ENCODE data around the gene FBXO15.

DNA sequence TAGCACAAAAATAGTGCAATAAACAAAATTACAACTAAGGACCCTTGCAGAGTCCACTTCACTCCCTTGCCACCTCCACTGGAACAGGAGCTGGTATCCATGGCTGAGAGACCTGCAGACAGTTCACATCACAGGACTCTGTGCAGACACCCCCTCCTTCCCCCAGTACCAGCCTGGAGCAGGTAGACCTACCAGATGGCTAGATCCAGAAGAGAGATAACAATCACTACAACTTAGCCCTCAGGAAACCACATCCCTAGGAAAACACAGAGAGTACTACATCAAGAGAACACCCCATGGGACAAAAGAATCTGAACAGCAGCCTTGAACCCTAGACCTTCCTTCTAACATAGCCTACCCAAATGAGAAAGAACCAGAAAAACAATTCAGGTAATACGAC is 49.8 kb downstream of the FBXO15 start:
- no peak for TF ChIP-seq ZNF548 (tag by site-specific recombination; IDR thresholded peaks at IDR 0.05)
- TF ChIP-seq, protein P1, sequence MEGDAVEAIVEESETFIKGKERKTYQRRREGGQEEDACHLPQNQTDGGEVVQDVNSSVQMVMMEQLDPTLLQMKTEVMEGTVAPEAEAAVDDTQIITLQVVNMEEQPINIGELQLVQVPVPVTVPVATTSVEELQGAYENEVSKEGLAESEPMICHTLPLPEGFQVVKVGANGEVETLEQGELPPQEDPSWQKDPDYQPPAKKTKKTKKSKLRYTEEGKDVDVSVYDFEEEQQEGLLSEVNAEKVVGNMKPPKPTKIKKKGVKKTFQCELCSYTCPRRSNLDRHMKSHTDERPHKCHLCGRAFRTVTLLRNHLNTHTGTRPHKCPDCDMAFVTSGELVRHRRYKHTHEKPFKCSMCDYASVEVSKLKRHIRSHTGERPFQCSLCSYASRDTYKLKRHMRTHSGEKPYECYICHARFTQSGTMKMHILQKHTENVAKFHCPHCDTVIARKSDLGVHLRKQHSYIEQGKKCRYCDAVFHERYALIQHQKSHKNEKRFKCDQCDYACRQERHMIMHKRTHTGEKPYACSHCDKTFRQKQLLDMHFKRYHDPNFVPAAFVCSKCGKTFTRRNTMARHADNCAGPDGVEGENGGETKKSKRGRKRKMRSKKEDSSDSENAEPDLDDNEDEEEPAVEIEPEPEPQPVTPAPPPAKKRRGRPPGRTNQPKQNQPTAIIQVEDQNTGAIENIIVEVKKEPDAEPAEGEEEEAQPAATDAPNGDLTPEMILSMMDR (tag by site-specific recombination; IDR thresholded peaks at IDR 0.05): no peak
- TF ChIP-seq, protein P2, sequence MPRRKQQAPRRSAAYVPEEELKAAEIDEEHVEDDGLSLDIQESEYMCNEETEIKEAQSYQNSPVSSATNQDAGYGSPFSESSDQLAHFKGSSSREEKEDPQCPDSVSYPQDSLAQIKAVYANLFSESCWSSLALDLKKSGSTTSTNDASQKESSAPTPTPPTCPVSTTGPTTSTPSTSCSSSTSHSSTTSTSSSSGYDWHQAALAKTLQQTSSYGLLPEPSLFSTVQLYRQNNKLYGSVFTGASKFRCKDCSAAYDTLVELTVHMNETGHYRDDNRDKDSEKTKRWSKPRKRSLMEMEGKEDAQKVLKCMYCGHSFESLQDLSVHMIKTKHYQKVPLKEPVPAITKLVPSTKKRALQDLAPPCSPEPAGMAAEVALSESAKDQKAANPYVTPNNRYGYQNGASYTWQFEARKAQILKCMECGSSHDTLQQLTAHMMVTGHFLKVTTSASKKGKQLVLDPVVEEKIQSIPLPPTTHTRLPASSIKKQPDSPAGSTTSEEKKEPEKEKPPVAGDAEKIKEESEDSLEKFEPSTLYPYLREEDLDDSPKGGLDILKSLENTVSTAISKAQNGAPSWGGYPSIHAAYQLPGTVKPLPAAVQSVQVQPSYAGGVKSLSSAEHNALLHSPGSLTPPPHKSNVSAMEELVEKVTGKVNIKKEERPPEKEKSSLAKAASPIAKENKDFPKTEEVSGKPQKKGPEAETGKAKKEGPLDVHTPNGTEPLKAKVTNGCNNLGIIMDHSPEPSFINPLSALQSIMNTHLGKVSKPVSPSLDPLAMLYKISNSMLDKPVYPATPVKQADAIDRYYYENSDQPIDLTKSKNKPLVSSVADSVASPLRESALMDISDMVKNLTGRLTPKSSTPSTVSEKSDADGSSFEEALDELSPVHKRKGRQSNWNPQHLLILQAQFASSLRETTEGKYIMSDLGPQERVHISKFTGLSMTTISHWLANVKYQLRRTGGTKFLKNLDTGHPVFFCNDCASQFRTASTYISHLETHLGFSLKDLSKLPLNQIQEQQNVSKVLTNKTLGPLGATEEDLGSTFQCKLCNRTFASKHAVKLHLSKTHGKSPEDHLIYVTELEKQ (tag by site-specific recombination; IDR thresholded peaks at IDR 0.05; ENCODE audit: borderline replicate concordance): no peak
- TF ChIP-seq MYNN (tag by site-specific recombination; IDR thresholded peaks at IDR 0.05; ENCODE audit: borderline replicate concordance): no peak
- no peak for TF ChIP-seq ZNF623 (tag by site-specific recombination; IDR thresholded peaks at IDR 0.05)
- TF ChIP-seq ZBTB21 (tag by site-specific recombination; IDR thresholded peaks at IDR 0.05): no peak
- TF ChIP-seq, protein P3, sequence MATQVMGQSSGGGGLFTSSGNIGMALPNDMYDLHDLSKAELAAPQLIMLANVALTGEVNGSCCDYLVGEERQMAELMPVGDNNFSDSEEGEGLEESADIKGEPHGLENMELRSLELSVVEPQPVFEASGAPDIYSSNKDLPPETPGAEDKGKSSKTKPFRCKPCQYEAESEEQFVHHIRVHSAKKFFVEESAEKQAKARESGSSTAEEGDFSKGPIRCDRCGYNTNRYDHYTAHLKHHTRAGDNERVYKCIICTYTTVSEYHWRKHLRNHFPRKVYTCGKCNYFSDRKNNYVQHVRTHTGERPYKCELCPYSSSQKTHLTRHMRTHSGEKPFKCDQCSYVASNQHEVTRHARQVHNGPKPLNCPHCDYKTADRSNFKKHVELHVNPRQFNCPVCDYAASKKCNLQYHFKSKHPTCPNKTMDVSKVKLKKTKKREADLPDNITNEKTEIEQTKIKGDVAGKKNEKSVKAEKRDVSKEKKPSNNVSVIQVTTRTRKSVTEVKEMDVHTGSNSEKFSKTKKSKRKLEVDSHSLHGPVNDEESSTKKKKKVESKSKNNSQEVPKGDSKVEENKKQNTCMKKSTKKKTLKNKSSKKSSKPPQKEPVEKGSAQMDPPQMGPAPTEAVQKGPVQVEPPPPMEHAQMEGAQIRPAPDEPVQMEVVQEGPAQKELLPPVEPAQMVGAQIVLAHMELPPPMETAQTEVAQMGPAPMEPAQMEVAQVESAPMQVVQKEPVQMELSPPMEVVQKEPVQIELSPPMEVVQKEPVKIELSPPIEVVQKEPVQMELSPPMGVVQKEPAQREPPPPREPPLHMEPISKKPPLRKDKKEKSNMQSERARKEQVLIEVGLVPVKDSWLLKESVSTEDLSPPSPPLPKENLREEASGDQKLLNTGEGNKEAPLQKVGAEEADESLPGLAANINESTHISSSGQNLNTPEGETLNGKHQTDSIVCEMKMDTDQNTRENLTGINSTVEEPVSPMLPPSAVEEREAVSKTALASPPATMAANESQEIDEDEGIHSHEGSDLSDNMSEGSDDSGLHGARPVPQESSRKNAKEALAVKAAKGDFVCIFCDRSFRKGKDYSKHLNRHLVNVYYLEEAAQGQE (tag by site-specific recombination; IDR thresholded peaks at IDR 0.05): no peak
- no peak for TF ChIP-seq ZNF24 (tag by site-specific recombination; IDR thresholded peaks at IDR 0.05)
- TF ChIP-seq ZNF239 (tag by site-specific recombination; IDR thresholded peaks at IDR 0.05): no peak
- TF ChIP-seq KLF16 (tag by site-specific recombination; IDR thresholded peaks at IDR 0.05): no peak
- no peak for TF ChIP-seq OVOL3 (tag by site-specific recombination; IDR thresholded peaks at IDR 0.05)
- TF ChIP-seq ZBTB7A (tag by site-specific recombination; IDR thresholded peaks at IDR 0.05; ENCODE audit: low read depth): no peak
- TF ChIP-seq HOXA7 (CRISPR knock-in tag; IDR thresholded peaks at IDR 0.05; ENCODE audit: borderline replicate concordance): no peak
- TF ChIP-seq, protein P4, sequence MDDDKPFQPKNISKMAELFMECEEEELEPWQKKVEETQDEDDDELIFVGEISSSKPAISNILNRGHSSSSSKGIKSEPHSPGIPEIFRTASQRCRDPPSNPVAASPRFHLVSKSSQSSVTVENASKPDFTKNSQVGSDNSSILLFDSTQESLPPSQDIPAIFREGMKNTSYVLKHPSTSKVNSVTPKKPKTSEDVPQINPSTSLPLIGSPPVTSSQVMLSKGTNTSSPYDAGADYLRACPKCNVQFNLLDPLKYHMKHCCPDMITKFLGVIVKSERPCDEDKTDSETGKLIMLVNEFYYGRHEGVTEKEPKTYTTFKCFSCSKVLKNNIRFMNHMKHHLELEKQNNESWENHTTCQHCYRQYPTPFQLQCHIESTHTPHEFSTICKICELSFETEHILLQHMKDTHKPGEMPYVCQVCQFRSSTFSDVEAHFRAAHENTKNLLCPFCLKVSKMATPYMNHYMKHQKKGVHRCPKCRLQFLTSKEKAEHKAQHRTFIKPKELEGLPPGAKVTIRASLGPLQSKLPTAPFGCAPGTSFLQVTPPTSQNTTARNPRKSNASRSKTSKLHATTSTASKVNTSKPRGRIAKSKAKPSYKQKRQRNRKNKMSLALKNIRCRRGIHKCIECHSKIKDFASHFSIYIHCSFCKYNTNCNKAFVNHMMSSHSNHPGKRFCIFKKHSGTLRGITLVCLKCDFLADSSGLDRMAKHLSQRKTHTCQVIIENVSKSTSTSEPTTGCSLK (tag by site-specific recombination; IDR thresholded peaks at IDR 0.05): no peak

Measured in HEK293 (cell line).